Activated CD8-positive, alpha-beta memory T cell treated with anti-CD3 and anti-CD28 coated beads, Interleukin-2, amount 50 U/mL, for 4 hours (primary cell): ENCODE data around the gene PLCB1.
A peak's percentile ranks its signal among the peaks of the same experiment; 100 is the strongest.

Experiments used
- DNase-seq: peaks from one replicate; pipeline ENCODE4 v3.0.0-alpha.2; 2020

Gene PLCB1

GRCh38 chr20:8129211-8129976 is 2.7 kb upstream of the PLCB1 start:
- no peak for DNase-seq

GRCh38 chr20:8130840-8131526 is 1.1 kb upstream of the PLCB1 start:
- DNase-seq: no peak

DNA sequence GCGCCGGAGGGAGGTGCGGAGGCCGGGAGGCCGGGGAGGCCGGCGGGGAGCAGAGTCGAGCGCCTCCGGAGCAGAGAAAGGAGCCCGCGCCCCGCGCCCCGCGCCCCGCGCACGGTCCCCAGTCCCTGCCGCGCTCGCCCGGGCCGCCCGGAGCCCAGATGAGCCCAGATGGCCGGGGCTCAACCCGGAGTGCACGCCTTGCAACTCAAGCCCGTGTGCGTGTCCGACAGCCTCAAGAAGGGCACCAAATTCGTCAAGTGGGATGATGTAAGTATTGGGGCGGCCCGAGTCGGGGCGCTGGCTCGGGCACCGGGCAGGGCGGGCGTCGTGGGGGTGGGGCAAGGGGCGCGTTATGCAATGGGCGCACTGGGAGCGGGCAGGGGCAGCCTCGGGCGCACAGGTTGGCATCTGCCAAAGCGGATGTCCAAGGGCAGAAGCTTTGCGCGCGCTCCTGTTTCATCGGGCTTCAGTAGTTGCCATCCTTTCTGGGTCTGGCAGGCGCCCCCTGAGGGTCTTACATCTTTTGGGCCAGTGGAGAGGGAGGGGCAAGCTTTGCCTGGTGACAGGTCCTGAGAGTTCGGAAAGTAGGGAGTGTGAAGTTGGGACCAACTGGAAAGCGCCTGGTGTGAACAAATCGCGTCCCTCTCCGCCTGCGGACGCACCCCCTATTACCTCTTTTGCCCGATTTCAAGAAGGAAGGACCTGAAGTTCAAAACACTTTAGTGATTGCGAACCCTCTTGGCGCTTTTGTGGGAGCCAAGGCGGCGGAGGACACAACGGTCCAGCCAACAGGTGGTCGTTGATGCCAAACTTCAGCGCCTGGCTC is 631 bp downstream of the PLCB1 start:
- DNase-seq: peak; percentile 23

- no peak for DNase-seq
Measured at GRCh38 chr20:8133310-8133768, 1.3 kb downstream of the PLCB1 start.

DNA sequence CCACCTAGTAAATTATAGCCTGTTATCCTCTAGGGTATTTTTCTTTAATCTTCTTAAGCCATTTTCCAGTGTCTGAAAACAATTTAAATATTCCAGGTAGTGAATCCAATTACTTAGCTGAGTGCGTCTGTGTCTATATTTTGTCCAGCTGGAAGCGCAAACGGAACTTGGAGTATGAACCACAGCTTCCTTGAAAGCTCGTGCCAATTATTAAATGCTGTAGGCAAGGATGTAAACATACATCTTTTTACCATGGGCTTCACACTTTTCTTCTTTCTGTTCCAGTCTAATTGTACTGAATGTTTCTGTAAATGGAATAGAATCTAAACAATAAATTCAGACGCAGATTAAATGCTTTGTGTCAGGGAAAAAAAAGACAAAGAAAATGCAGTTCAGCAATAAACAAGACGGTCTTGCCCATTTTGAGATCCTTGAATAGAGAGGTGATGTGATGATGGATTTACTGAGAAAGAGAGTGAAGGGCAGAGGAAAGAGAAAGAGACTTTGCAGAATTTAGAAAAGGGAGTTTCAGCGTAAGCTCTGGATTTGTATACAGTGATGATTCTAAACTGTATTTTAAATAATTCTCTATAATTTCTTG is 1.9 kb downstream of the PLCB1 start:
- no peak for DNase-seq

- no peak for DNase-seq
Measured at GRCh38 chr20:8139899-8140298, 7.8 kb downstream of the PLCB1 start.

- DNase-seq: no peak
Measured at GRCh38 chr20:8143474-8143873, 11.4 kb downstream of the PLCB1 start.

- no peak for DNase-seq
Measured at GRCh38 chr20:8144282-8145245, 12.5 kb downstream of the PLCB1 start.

GRCh38 chr20:8145246-8146168 is 13.4 kb downstream of the PLCB1 start:
- no peak for DNase-seq

DNA sequence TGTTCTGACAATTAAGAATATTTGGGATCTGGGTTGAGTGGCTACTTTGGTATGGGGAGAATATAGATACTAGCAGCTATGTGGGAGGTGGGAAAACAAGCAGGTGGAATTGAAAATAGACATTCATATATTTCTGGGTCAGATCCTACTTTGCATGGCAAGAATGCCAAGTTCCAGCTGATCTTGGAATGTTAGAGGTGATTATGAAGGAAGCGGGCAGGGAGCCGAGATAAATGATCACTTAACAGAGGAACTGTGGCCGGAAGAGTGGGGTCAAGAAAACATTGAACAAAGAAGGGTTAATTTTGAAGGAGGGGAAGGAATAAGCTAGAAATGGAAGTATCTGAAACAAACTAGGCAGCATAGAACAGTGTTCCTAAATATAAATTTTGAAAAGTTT is 15.4 kb downstream of the PLCB1 start:
- no peak for DNase-seq

GRCh38 chr20:8148501-8148900 is 16.4 kb downstream of the PLCB1 start:
- no peak for DNase-seq

DNA sequence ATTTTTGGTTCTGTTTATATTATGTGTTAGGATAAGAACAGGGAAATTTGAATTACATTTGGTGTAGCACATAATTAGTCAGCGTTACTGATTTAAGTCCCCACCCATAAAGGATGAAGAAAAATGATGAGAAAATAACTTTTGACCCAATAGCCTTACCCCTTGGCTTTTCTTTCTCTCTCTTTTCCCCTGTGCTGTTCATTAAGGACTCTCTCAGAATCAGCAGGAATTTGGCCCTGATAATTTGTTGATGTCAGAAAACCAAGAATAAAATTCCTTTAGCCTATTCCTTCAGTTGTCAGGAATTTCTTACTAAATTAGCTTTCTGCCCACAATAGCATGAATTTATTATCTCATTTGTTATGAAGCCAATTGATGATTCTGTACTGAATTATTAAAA is 18.5 kb downstream of the PLCB1 start:
- DNase-seq: no peak

- DNase-seq: no peak
Measured at GRCh38 chr20:8151372-8151771, 19.3 kb downstream of the PLCB1 start.

GRCh38 chr20:8152183-8152582 is 20.1 kb downstream of the PLCB1 start:
- DNase-seq: no peak

- no peak for DNase-seq
Measured at GRCh38 chr20:8152847-8153246, 20.8 kb downstream of the PLCB1 start.

DNA sequence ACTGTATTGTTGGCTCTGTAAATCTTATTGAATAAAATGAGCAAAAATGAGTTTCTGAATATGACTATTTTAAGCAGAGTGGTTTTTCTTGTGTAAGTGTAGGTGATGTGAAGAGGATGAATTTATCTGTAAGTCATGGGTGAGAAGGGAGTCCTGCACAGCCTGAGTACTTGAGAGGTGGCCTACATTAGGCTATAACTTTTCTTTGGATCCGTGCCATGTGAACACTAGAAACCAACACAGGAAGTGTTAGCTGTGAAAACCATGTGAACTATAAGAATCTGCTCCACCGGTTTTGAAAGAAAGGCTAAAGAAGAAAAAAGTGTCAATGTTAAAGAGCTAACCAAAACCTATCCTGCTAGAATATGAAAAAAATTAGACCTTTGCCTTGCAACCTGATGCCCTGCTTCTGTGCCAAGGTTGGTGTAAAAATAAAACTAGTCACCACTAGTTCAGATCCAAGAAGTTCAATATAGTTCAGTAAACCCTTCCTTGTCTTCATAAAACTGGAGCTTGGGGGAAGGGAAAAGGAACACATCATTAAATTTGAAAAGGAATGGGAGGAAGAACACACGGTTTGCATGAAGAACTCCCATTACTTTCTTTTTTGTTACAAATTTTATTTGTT is 21.3 kb downstream of the PLCB1 start:
- no peak for DNase-seq

GRCh38 chr20:8154638-8155037 is 22.6 kb downstream of the PLCB1 start:
- no peak for DNase-seq

GRCh38 chr20:8155229-8155628 is 23.2 kb downstream of the PLCB1 start:
- no peak for DNase-seq

GRCh38 chr20:8155812-8156211 is 23.7 kb downstream of the PLCB1 start:
- no peak for DNase-seq
